GM12874 (cell line): Measurements from ENCODE around the gene ITLN1.

ENCODE experiments used
- CTCF ChIP-seq: IDR thresholded peaks from 2 replicates; pipeline ENCODE4 v1.5.1; 2011; ENCODE audit warnings: low read depth, mild to moderate bottlenecking, control low read depth, low read length, moderate library complexity; ENCODE audit not compliant: insufficient read depth

ITLN1 gene

GRCh38 chr1:160884579-160884978 lies 401 bp downstream of the ITLN1 start:
- TF ChIP-seq CTCF, result peak; percentile 63

DNA sequence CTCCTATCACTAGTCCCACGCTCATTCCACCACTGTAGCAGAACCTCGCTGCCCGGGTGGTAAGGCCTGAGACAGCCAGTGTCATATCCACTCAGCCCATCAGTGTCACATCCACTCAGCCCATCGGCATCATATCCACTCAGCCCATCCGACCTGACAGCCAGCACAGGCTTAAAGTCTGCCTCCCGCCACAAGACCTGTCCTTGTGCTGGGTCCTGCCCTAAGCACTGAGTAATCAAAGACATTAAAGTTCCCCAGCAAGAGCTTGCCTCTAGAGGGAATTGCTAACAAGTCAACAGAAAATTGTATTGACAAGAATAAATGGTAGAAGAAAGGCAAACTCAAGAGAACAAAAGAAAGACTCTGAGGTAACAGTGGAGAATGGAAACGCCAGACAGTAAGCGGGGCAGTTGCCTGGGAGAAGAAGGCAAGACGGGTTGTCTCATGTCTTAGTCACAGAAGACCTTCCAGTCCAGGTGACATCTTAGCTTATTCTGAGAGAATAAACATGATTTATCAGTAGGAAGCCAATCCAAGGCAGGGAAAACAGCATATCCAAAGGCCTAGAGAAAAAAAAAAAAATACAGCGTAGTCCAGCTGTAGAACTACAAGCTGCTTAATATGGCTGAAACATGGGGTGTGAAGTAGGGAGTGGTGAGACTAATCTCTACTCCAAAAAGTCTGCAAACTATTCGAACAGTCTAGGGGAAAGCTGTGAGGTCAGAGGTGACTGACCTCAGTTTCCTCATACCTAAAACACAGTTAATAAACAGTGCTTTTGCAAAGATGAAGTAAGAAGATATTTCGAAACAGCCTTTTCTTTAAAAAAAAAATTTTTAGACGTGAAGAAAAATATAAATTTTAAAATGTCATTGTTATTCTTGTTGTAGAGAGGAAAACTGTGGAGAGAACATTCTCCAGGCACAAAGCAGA lies 1.1 kb downstream of the ITLN1 start:
- no peak for TF ChIP-seq CTCF

DNA sequence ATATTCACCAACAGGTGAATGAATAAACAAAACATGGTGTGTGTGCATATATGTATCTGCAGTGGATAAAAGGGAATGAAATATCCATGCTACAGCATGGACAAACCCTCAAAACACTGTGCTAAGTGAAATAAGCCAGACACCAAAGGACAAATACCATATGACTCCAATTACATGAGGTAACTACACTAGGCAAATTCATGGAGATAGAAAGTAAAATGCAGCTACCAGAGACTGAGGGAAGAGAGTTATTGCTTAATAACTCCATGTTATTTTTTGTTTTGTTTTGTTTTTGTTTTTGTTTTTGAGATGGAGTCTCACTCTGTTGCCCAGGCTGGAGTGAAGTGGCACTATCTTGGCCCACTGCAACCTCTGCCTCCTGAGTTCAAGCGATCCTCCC lies 2.4 kb downstream of the ITLN1 start:
- TF ChIP-seq CTCF, result no peak

GRCh38 chr1:160880216-160880615 lies 4.8 kb downstream of the ITLN1 start:
- no peak for TF ChIP-seq CTCF

DNA sequence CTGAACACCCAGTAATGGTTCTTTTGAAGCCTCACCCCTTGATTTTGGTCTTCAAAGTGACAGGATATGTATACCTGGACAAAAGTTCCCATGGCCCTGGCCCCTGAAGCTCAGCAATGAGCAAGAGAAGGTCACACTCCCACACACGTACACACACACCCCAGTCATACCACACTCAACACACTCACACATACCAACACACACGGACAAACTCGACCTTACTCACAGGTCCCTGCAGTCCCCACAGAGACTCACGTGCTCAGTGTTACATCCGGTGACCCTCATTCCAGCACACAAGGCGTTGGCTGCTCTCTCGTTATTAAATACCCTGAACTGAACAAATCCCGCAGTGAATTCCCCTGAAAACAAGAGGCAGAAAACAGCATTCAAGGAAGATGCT lies 5.9 kb downstream of the ITLN1 start:
- TF ChIP-seq CTCF, result no peak

DNA sequence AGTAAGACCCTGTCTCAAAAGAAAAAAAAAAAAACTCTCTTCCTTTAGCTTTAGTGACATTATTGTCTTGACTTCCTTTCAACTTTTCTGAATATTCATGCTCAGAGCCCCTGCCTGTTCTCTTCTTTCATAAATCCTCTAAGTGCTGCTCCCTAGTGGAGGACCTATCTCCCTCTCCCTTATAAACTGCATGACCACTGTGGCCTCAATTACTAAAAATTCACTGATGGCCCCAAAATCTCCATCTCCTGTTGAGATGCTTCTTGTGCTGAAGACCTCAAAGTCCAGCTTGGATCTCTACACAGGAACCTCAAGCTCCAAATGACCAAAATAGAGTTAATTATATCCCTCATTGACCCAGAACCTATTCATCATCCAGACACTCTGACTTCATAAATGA lies 7.8 kb downstream of the ITLN1 start:
- peak; percentile 27; the same call in 1 of the 2 replicates for TF ChIP-seq CTCF

DNA sequence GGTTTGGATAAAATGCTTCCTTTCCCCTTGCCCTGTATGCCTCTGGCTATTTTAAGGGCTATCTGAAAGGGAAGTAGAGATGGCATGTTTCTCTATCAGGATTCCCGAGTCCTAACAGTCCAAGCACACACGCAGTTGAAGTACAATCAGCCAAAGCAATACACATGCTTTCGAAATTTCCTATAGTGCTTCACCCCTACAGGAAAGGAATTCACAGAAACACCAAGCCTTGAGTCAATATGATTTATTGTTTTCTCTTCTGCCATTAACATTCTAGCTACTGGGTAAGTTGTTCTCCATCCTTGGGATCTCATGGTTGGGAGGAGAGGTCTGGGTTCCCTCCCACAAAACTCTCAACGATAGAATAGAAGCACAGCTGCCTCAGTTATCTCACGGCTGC lies 8.7 kb downstream of the ITLN1 start:
- TF ChIP-seq CTCF, result no peak
